Fibroblast of lung (primary cell): Measurements from ENCODE around the gene TAX1BP1. TPM values are rescaled to one million over a fixed set of nuclear protein-coding genes. Genes with fewer than 3 reads are reported as not detected.

Source experiments
- DNase-seq, 2 donors: peaks; one replicate each; pipeline versions ENCODE4 v3.0.0 to v3.0.0-alpha.2; 2010; ENCODE audit warnings: low read depth in 2 of 2
- H2AFZ ChIP-seq: 2 replicates; pipeline ENCODE4 v1.5.1; 2012; ENCODE audit warnings: low read length, control low read depth, inconsistent platforms
- H3K27ac ChIP-seq: 2 replicates; pipeline ENCODE4 v1.5.1; 2011; ENCODE audit warnings: low read length, control low read depth; ENCODE audit not compliant: insufficient read depth
- H3K27me3 ChIP-seq: 2 replicates; pipeline ENCODE4 v1.5.1; 2011; ENCODE audit warnings: mild to moderate bottlenecking, low read length; ENCODE audit not compliant: control insufficient read depth, insufficient read depth
- H3K36me3 ChIP-seq: 2 replicates; pipeline ENCODE4 v1.5.1; 2011; ENCODE audit warnings: low read length; ENCODE audit not compliant: control insufficient read depth, insufficient read depth
- H3K4me1 ChIP-seq: 2 replicates; pipeline ENCODE4 v1.5.1; 2011; ENCODE audit warnings: low read length; ENCODE audit not compliant: control insufficient read depth, insufficient read depth; ENCODE audit errors: extremely low read depth
- H3K4me2 ChIP-seq: 2 replicates; pipeline ENCODE4 v1.5.1; 2011; ENCODE audit warnings: low read length, control low read depth; ENCODE audit not compliant: insufficient read depth; ENCODE audit errors: extremely low read depth
- H3K4me3 ChIP-seq, 4 experiments: fragments of 200-600 bp in 1 of 4; sonication (generic) in 1 of 4; replicated peaks in 1 of 4; 2 replicates each; pipeline ENCODE4 v1.5.1; 2011 to 2016; ENCODE audit warnings: low read length in 4 of 4, low read depth in 3 of 4, mild to moderate bottlenecking in 3 of 4, control low read depth in 2 of 4, inconsistent platforms in 1 of 4, mixed read lengths in 1 of 4; ENCODE audit not compliant: insufficient read depth in 1 of 4; ENCODE audit errors: control extremely low read depth in 1 of 4
- H3K79me2 ChIP-seq: 2 replicates; pipeline ENCODE4 v1.5.1; 2012; ENCODE audit warnings: mild to moderate bottlenecking, low read length, inconsistent platforms; ENCODE audit not compliant: control insufficient read depth, insufficient read depth
- H3K9ac ChIP-seq: 2 replicates; pipeline ENCODE4 v1.5.1; 2011; ENCODE audit warnings: mild to moderate bottlenecking, low read length, control low read depth; ENCODE audit not compliant: insufficient read depth
- H3K9me3 ChIP-seq: 2 replicates; pipeline ENCODE4 v1.5.1; 2012; ENCODE audit warnings: low read depth, low read length; ENCODE audit not compliant: control insufficient read depth, insufficient read depth
- H4K20me1 ChIP-seq: 2 replicates; pipeline ENCODE4 v1.5.1; 2011; ENCODE audit warnings: low read length; ENCODE audit not compliant: control insufficient read depth, insufficient read depth; ENCODE audit errors: extremely low read depth
- CTCF ChIP-seq, 2 donors: IDR thresholded peaks in 1 of 2; conservative IDR thresholded peaks in 1 of 2; 1 replicate in 1 of 2; 2 replicates in 1 of 2; pipeline ENCODE4 v1.5.1; 2011 to 2012; ENCODE audit warnings: low read length in 2 of 2, control low read depth in 1 of 2, inconsistent platforms in 1 of 2, low read depth in 1 of 2, mild to moderate bottlenecking in 1 of 2
- EZH2 ChIP-seq: IDR thresholded peaks from 2 replicates; pipeline ENCODE4 v1.5.1; 2012; ENCODE audit warnings: low read length, control low read depth, mild to moderate bottlenecking; ENCODE audit errors: missing control alignments
- polyA plus RNA-seq, 2 donors: library from polyadenylated mRNA; depleted of rRNA in 1 of 2; stranded (reverse) in 1 of 2; unstranded in 1 of 2; fragments of >200 nt; gene quantifications; 2 replicates each; pipeline ENCODE4 v1.2.1, GENCODE V29; 2011 to 2012; ENCODE audit warnings: missing spikeins in 1 of 2
- total RNA-seq: library from RNA; depleted of rRNA; stranded (reverse); fragments of >200 nt; gene quantifications from 2 replicates; pipeline ENCODE4 v1.2.1, GENCODE V29; 2014

The TAX1BP1 gene
- total and polyA plus RNA-seq, 2 donors (not counting 1 experiment from before 2014, with no cell fraction given) = 98.6 to 111 TPM

- Histone ChIP-seq H2AFZ (no peak overlapping the region), H3K36me3 (no peaks in the 10 kb centered on the region), H3K4me2 (peak overlapping the region; percentile 23)
These were observed 4.8 kb upstream of the TAX1BP1 start for GRCh38 chr7:27735165-27735564.

GRCh38 chr7:27735831-27736230, 4.1 kb upstream of the TAX1BP1 start:
- H3K27ac ChIP-seq = no peak overlapping the region
- H4K20me1 ChIP-seq = no peaks in the 10 kb centered on the region
- no peaks in the 10 kb centered on the region for H3K4me1 ChIP-seq
- no peak for DNase-seq
- H3K9ac ChIP-seq = no peak overlapping the region
- no peak overlapping the region for H3K4me2 ChIP-seq
- H3K4me3 ChIP-seq = no peak overlapping the region
- H2AFZ ChIP-seq = no peak overlapping the region
- no peaks in the 10 kb centered on the region for H3K27me3 ChIP-seq
- H3K79me2 ChIP-seq = peaks cover 7% of the 10 kb centered on the region
- no peaks in the 10 kb centered on the region for H3K9me3 ChIP-seq
- TF ChIP-seq EZH2 = no peak
- no peak for TF ChIP-seq CTCF (conservative IDR thresholded peaks at IDR 0.05 in 1 of 2, IDR thresholded peaks at IDR 0.05 in 1 of 2; ENCODE audit: low read depth in 1 of 2, low read length in 2 of 2)
- H3K36me3 ChIP-seq = no peaks in the 10 kb centered on the region

More at GRCh38 chr7:27735165-27735564, 4.8 kb upstream of the TAX1BP1 start:
- no peaks in the 10 kb centered on the region for H3K27me3 ChIP-seq
- no peak for TF ChIP-seq CTCF (conservative IDR thresholded peaks at IDR 0.05 in 1 of 2, IDR thresholded peaks at IDR 0.05 in 1 of 2; ENCODE audit: low read depth in 1 of 2, low read length in 2 of 2)
- no peaks in the 10 kb centered on the region for H3K9me3 ChIP-seq
- H3K4me1 ChIP-seq = no peaks in the 10 kb centered on the region
- no peak overlapping the region for H3K9ac ChIP-seq
- H3K79me2 ChIP-seq = peaks cover 1% of the 10 kb centered on the region
- H4K20me1 ChIP-seq = no peaks in the 10 kb centered on the region
- peak in 1 of 2 donors; percentile 44 for DNase-seq
- no peak overlapping the region for H3K4me3 ChIP-seq
- no peak overlapping the region for H3K27ac ChIP-seq

DNA sequence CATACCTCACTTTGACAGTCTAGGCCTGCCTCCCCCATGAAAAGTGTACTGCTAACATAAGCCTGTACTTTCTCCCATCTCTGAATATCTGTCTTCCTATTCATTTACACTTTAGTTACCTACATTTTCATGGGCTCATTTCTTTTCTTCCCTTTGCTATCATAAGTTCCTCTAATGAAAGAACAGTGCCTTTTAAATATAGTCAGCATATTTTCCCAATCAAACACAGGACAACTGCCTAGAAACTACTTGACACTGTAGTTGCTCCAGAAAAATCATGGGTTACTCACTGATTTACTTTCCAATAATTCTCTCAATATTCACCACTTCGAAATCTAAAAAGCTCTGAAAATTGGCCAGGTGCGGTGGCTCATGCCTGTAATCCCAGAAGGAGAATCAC, 2.8 kb upstream of the TAX1BP1 start:
- no peak for DNase-seq
- Histone ChIP-seq H3K9ac (no peak overlapping the region), H4K20me1 (no peaks in the 10 kb centered on the region), H3K9me3 (no peaks in the 10 kb centered on the region), H3K36me3 (no peaks in the 10 kb centered on the region), H3K4me3 (no peak overlapping the region), H3K79me2 (peaks cover 16% of the 10 kb centered on the region), H2AFZ (no peak overlapping the region), H3K27ac (no peak overlapping the region), H3K27me3 (no peaks in the 10 kb centered on the region), H3K4me1 (no peaks in the 10 kb centered on the region), H3K4me2 (no peak overlapping the region)
- TF ChIP-seq EZH2 (no peak), CTCF (conservative IDR thresholded peaks at IDR 0.05 in 1 of 2, IDR thresholded peaks at IDR 0.05 in 1 of 2; ENCODE audit: low read depth in 1 of 2, low read length in 2 of 2) (no peak)
